ENCODE data around the gene AFF2.

The AFF2 gene

GRCh38 chrX:148915474-148915873 is 415.1 kb downstream of the AFF2 start:
- no peak overlapping the region for H3K4me3 ChIP-seq (replicated peaks in 1 of 2; ENCODE audit: low read depth in 2 of 2, low read length in 2 of 2)
- no peak for DNase-seq (ENCODE audit: low read depth in 2 of 2)
- TF ChIP-seq CTCF (IDR thresholded peaks at IDR 0.05; ENCODE audit: low read depth, low read length) = no peak

- no peak for TF ChIP-seq CTCF (IDR thresholded peaks at IDR 0.05; ENCODE audit: low read depth, low read length)
- H3K4me3 ChIP-seq (replicated peaks in 1 of 2; ENCODE audit: low read depth in 2 of 2, low read length in 2 of 2) = no peak overlapping the region
- DNase-seq (ENCODE audit: low read depth in 2 of 2) = no peak
Measured at GRCh38 chrX:148917441-148917840, 417.0 kb downstream of the AFF2 start.

- DNase-seq (ENCODE audit: low read depth in 2 of 2) = no peak
- no peak for TF ChIP-seq CTCF (IDR thresholded peaks at IDR 0.05; ENCODE audit: low read depth, low read length)
Measured at GRCh38 chrX:148923631-148924030, 423.2 kb downstream of the AFF2 start.

GRCh38 chrX:148926371-148926770 is 426.0 kb downstream of the AFF2 start:
- no peak for DNase-seq (ENCODE audit: low read depth in 2 of 2)
- no peak for TF ChIP-seq CTCF (IDR thresholded peaks at IDR 0.05; ENCODE audit: low read depth, low read length)
- H3K4me3 ChIP-seq (replicated peaks in 1 of 2; ENCODE audit: low read depth in 2 of 2, low read length in 2 of 2) = no peak overlapping the region

More at GRCh38 chrX:148923631-148924030, 423.2 kb downstream of the AFF2 start:
- no peak overlapping the region for H3K4me3 ChIP-seq (replicated peaks in 1 of 2; ENCODE audit: low read depth in 2 of 2, low read length in 2 of 2)

- peak; percentile 24 to 63 for DNase-seq (ENCODE audit: low read depth in 2 of 2)
- H3K4me3 ChIP-seq (replicated peaks in 1 of 2; ENCODE audit: low read depth in 2 of 2, low read length in 2 of 2) = no peak overlapping the region
- no peak for TF ChIP-seq CTCF (IDR thresholded peaks at IDR 0.05; ENCODE audit: low read depth, low read length)
Measured at GRCh38 chrX:148928811-148929210, 428.4 kb downstream of the AFF2 start.

GRCh38 chrX:148929686-148930085 is 429.3 kb downstream of the AFF2 start:
- H3K4me3 ChIP-seq (replicated peaks in 1 of 2; ENCODE audit: low read depth in 2 of 2, low read length in 2 of 2) = no peak overlapping the region
- TF ChIP-seq CTCF (IDR thresholded peaks at IDR 0.05; ENCODE audit: low read depth, low read length) = no peak
- DNase-seq (ENCODE audit: low read depth in 2 of 2) = peak; percentile 24 to 44

- no peak overlapping the region for H3K4me3 ChIP-seq (replicated peaks in 1 of 2; ENCODE audit: low read depth in 2 of 2, low read length in 2 of 2)
- no peak for TF ChIP-seq CTCF (IDR thresholded peaks at IDR 0.05; ENCODE audit: low read depth, low read length)
- no peak for DNase-seq (ENCODE audit: low read depth in 2 of 2)
Measured at GRCh38 chrX:148930206-148930729, 429.9 kb downstream of the AFF2 start.

Measured in cardiac fibroblast (primary cell).